Right atrium auricular region (tissue), 2 donors: Measurements from ENCODE around the gene ZBTB3. TPM values are rescaled to one million over a fixed set of nuclear protein-coding genes. Genes with fewer than 3 reads are reported as not detected.

Experiments used
- microRNA-seq, 2 donors: library from miRNA; unstranded; fragments of <30 nt; microRNA quantifications; one replicate each; pipeline ENCODE4, GENCODE V29; 2016 to 2017; ENCODE audit warnings: borderline number of aligned reads in 2 of 2, borderline replicate concordance in 1 of 2
- total RNA-seq, 2 donors: library from RNA; depleted of rRNA; stranded (reverse); fragments of >200 nt; gene quantifications; one replicate each; pipeline ENCODE4 v1.1.0, GENCODE V29; 2016

The ZBTB3 gene
- total RNA-seq, 2 donors from 2014 or later: 5.1 to 7.8 TPM

Small RNA genes within 50 kb of the gene (microRNA-seq; reads per million reads assigned to microRNA genes)
- gene MIR6514: 0 to 1.4 reads per million in 2 donors
- 0 reads per million in 2 donors for gene MIR6748

Other genes with a start within 250 kb of the ZBTB3 start
- gene AHNAK, start 207.4 kb downstream of the ZBTB3 start, total RNA-seq: 100 to 1,000 TPM; 270 to 441 TPM
- gene EEF1G, start 180.3 kb downstream of the ZBTB3 start, total RNA-seq: 1,000 to 10,000 TPM in 1 of 2 donors, 100 to 1,000 TPM in 1; 707 to 1,175 TPM
- 1 to 10 TPM; 5.4 to 5.7 TPM for gene TUT1, start 162.6 kb downstream of the ZBTB3 start, total RNA-seq
- gene MTA2, start 152.3 kb downstream of the ZBTB3 start, total RNA-seq: 10 to 100 TPM; 30.0 to 40.5 TPM
- 10 to 100 TPM; 15.8 to 21.3 TPM for gene EML3, start 141.4 kb downstream of the ZBTB3 start, total RNA-seq
- gene ROM1, start 140.9 kb downstream of the ZBTB3 start, total RNA-seq: 1 to 10 TPM; 3.2 to 5.3 TPM
- 10 to 100 TPM; 12.7 to 14.0 TPM for gene B3GAT3, start 132.2 kb downstream of the ZBTB3 start, total RNA-seq
- 10 to 100 TPM; 71.8 to 78.0 TPM for gene GANAB, start 107.5 kb downstream of the ZBTB3 start, total RNA-seq
- 10 to 100 TPM; 12.1 to 19.8 TPM for gene INTS5, start 100.9 kb downstream of the ZBTB3 start, total RNA-seq
- 10 to 100 TPM; 40.1 to 44.0 TPM for gene C11orf98, start 89.0 kb downstream of the ZBTB3 start, total RNA-seq
- gene CSKMT, start 88.8 kb downstream of the ZBTB3 start, total RNA-seq: 1 to 10 TPM in 1 of 2 donors, under 1 TPM in 1; 0.41 to 3.7 TPM
- 1 to 10 TPM; 5.0 to 8.7 TPM for gene UQCC3, start 82.5 kb downstream of the ZBTB3 start, total RNA-seq
- 1 to 10 TPM; 2.3 to 2.4 TPM for gene LBHD1, start 81.9 kb downstream of the ZBTB3 start, total RNA-seq
- 100 to 1,000 TPM in 1 of 2 donors, 10 to 100 TPM in 1; 77.4 to 116 TPM for gene UBXN1, start 75.1 kb downstream of the ZBTB3 start, total RNA-seq
- gene LRRN4CL, start 64.6 kb downstream of the ZBTB3 start, total RNA-seq: 1 to 10 TPM; 1.5 to 3.0 TPM
- 10 to 100 TPM; 18.6 to 23.0 TPM for gene BSCL2, start 46.7 kb downstream of the ZBTB3 start, total RNA-seq
- not detected for gene GNG3, start 46.5 kb downstream of the ZBTB3 start, total RNA-seq
- gene HNRNPUL2, start 26.7 kb downstream of the ZBTB3 start, total RNA-seq: 10 to 100 TPM; 12.2 to 15.6 TPM
- 10 to 100 TPM in 1 of 2 donors, 1 to 10 TPM in 1; 9.6 to 11.4 TPM for gene TTC9C, start 25.7 kb downstream of the ZBTB3 start, total RNA-seq
- 10 to 100 TPM; 32.9 to 34.8 TPM for gene POLR2G, start 7.4 kb upstream of the ZBTB3 start, total RNA-seq
- 1 to 10 TPM; 5.8 to 9.5 TPM for gene TAF6L, start 17.2 kb upstream of the ZBTB3 start, total RNA-seq
- 10 to 100 TPM; 42.5 to 44.8 TPM for gene TMEM179B, start 33.2 kb upstream of the ZBTB3 start, total RNA-seq
- 10 to 100 TPM; 27.7 TPM for gene TMEM223, start 37.8 kb upstream of the ZBTB3 start, total RNA-seq
- gene NXF1, start 51.3 kb upstream of the ZBTB3 start, total RNA-seq: 10 to 100 TPM; 33.9 to 35.9 TPM
- 10 to 100 TPM; 15.2 to 24.7 TPM for gene STX5, start 77.9 kb upstream of the ZBTB3 start, total RNA-seq
- not detected for gene TEX54, start 78.7 kb upstream of the ZBTB3 start, total RNA-seq
- gene WDR74, start 85.4 kb upstream of the ZBTB3 start, total RNA-seq: 10 to 100 TPM; 17.8 to 26.8 TPM
- gene SLC3A2, start 126.7 kb upstream of the ZBTB3 start, total RNA-seq: 10 to 100 TPM; 27.7 to 64.9 TPM
- gene CHRM1, start 167.2 kb upstream of the ZBTB3 start, total RNA-seq: not detected
- gene SLC22A6, start 230.8 kb upstream of the ZBTB3 start, total RNA-seq: not detected